Fibroblast of lung (primary cell): ENCODE data around the gene EMILIN3. TPM values are rescaled to one million over a fixed set of nuclear protein-coding genes. Genes with fewer than 3 reads are reported as not detected.

Experiments used
- DNase-seq, 2 donors: peaks; one replicate each; pipeline versions ENCODE4 v3.0.0 to v3.0.0-alpha.2; 2010; ENCODE audit warnings: low read depth in 2 of 2
- H2AFZ ChIP-seq: 2 replicates; pipeline ENCODE4 v1.5.1; 2012; ENCODE audit warnings: low read length, control low read depth, inconsistent platforms
- H3K27ac ChIP-seq: 2 replicates; pipeline ENCODE4 v1.5.1; 2011; ENCODE audit warnings: low read length, control low read depth; ENCODE audit not compliant: insufficient read depth
- H3K27me3 ChIP-seq: 2 replicates; pipeline ENCODE4 v1.5.1; 2011; ENCODE audit warnings: mild to moderate bottlenecking, low read length; ENCODE audit not compliant: control insufficient read depth, insufficient read depth
- H3K36me3 ChIP-seq: 2 replicates; pipeline ENCODE4 v1.5.1; 2011; ENCODE audit warnings: low read length; ENCODE audit not compliant: control insufficient read depth, insufficient read depth
- H3K4me1 ChIP-seq: 2 replicates; pipeline ENCODE4 v1.5.1; 2011; ENCODE audit warnings: low read length; ENCODE audit not compliant: control insufficient read depth, insufficient read depth; ENCODE audit errors: extremely low read depth
- H3K4me2 ChIP-seq: 2 replicates; pipeline ENCODE4 v1.5.1; 2011; ENCODE audit warnings: low read length, control low read depth; ENCODE audit not compliant: insufficient read depth; ENCODE audit errors: extremely low read depth
- H3K4me3 ChIP-seq, 4 experiments: fragments of 200-600 bp in 1 of 4; sonication (generic) in 1 of 4; replicated peaks in 1 of 4; 2 replicates each; pipeline ENCODE4 v1.5.1; 2011 to 2016; ENCODE audit warnings: low read length in 4 of 4, low read depth in 3 of 4, mild to moderate bottlenecking in 3 of 4, control low read depth in 2 of 4, inconsistent platforms in 1 of 4, mixed read lengths in 1 of 4; ENCODE audit not compliant: insufficient read depth in 1 of 4; ENCODE audit errors: control extremely low read depth in 1 of 4
- H3K79me2 ChIP-seq: 2 replicates; pipeline ENCODE4 v1.5.1; 2012; ENCODE audit warnings: mild to moderate bottlenecking, low read length, inconsistent platforms; ENCODE audit not compliant: control insufficient read depth, insufficient read depth
- H3K9ac ChIP-seq: 2 replicates; pipeline ENCODE4 v1.5.1; 2011; ENCODE audit warnings: mild to moderate bottlenecking, low read length, control low read depth; ENCODE audit not compliant: insufficient read depth
- H3K9me3 ChIP-seq: 2 replicates; pipeline ENCODE4 v1.5.1; 2012; ENCODE audit warnings: low read depth, low read length; ENCODE audit not compliant: control insufficient read depth, insufficient read depth
- H4K20me1 ChIP-seq: 2 replicates; pipeline ENCODE4 v1.5.1; 2011; ENCODE audit warnings: low read length; ENCODE audit not compliant: control insufficient read depth, insufficient read depth; ENCODE audit errors: extremely low read depth
- CTCF ChIP-seq, 2 donors: IDR thresholded peaks in 1 of 2; conservative IDR thresholded peaks in 1 of 2; 1 replicate in 1 of 2; 2 replicates in 1 of 2; pipeline ENCODE4 v1.5.1; 2011 to 2012; ENCODE audit warnings: low read length in 2 of 2, control low read depth in 1 of 2, inconsistent platforms in 1 of 2, low read depth in 1 of 2, mild to moderate bottlenecking in 1 of 2
- EZH2 ChIP-seq: IDR thresholded peaks from 2 replicates; pipeline ENCODE4 v1.5.1; 2012; ENCODE audit warnings: low read length, control low read depth, mild to moderate bottlenecking; ENCODE audit errors: missing control alignments
- polyA plus RNA-seq, 2 donors: library from polyadenylated mRNA; depleted of rRNA in 1 of 2; stranded (reverse) in 1 of 2; unstranded in 1 of 2; fragments of >200 nt; gene quantifications; 2 replicates each; pipeline ENCODE4 v1.2.1, GENCODE V29; 2011 to 2012; ENCODE audit warnings: missing spikeins in 1 of 2
- total RNA-seq: library from RNA; depleted of rRNA; stranded (reverse); fragments of >200 nt; gene quantifications from 2 replicates; pipeline ENCODE4 v1.2.1, GENCODE V29; 2014

Gene EMILIN3
- total and polyA plus RNA-seq, 2 donors (not counting 1 experiment from before 2014, with no cell fraction given), result 0.05 to 0.17 TPM

- Histone ChIP-seq H3K4me2 (no peak overlapping the region), H3K27ac (no peak overlapping the region), H4K20me1 (no peaks in the 10 kb centered on the region), H3K4me3 (no peak overlapping the region), H3K4me1 (no peaks in the 10 kb centered on the region), H3K9ac (no peak overlapping the region), H3K27me3 (no peaks in the 10 kb centered on the region), H3K9me3 (no peaks in the 10 kb centered on the region), H3K36me3 (no peaks in the 10 kb centered on the region), H2AFZ (no peak overlapping the region), H3K79me2 (peaks cover 8% of the 10 kb centered on the region)
- TF ChIP-seq EZH2 (no peak), CTCF (conservative IDR thresholded peaks at IDR 0.05 in 1 of 2, IDR thresholded peaks at IDR 0.05 in 1 of 2; ENCODE audit: low read depth in 1 of 2, low read length in 2 of 2) (no peak)
- no peak for DNase-seq
Measured at GRCh38 chr20:41320441-41320840, 46.2 kb downstream of the EMILIN3 start.

GRCh38 chr20:41318271-41318649 is 48.4 kb downstream of the EMILIN3 start:
- peak overlapping the region; percentile 99 for H3K4me2 ChIP-seq
- H2AFZ ChIP-seq, result no peak overlapping the region
- H4K20me1 ChIP-seq, result no peaks in the 10 kb centered on the region
- H3K27ac ChIP-seq, result peak overlapping the region; percentile 75
- no peak for TF ChIP-seq EZH2
- TF ChIP-seq CTCF (conservative IDR thresholded peaks at IDR 0.05 in 1 of 2, IDR thresholded peaks at IDR 0.05 in 1 of 2; ENCODE audit: low read depth in 1 of 2, low read length in 2 of 2), result no peak
- H3K9ac ChIP-seq, result no peak overlapping the region
- H3K4me1 ChIP-seq, result peaks cover 2% of the 10 kb centered on the region
- no peak for DNase-seq
- no peaks in the 10 kb centered on the region for H3K9me3 ChIP-seq
- no peaks in the 10 kb centered on the region for H3K36me3 ChIP-seq
- H3K27me3 ChIP-seq, result no peaks in the 10 kb centered on the region
- peaks cover 28% of the 10 kb centered on the region for H3K79me2 ChIP-seq
- H3K4me3 ChIP-seq, result peak overlapping the region; percentile 56 to 68 (median 60)

- Histone ChIP-seq H3K9ac (peak within 1 kb of the TSS; percentile 89), H2AFZ (peak within 1 kb of the TSS; percentile 81), H3K4me3 (peak within 1 kb of the TSS; percentile 67 to 89 (median 80)), H3K4me1 (peaks cover 2% of the 10 kb centered on the region), H3K4me2 (peak within 1 kb of the TSS; percentile 99), H3K79me2 (peaks cover 33% of the 10 kb centered on the region), H3K27ac (peak within 1 kb of the TSS; percentile 98), H3K9me3 (no peaks in the 10 kb centered on the region), H3K36me3 (no peaks in the 10 kb centered on the region), H4K20me1 (no peaks in the 10 kb centered on the region), H3K27me3 (no peaks in the 10 kb centered on the region)
- peak; percentile 93 to 95 for DNase-seq
- TF ChIP-seq CTCF (conservative IDR thresholded peaks at IDR 0.05 in 1 of 2, IDR thresholded peaks at IDR 0.05 in 1 of 2; ENCODE audit: low read depth in 1 of 2, low read length in 2 of 2) (no peak), EZH2 (no peak)
Measured at GRCh38 chr20:41317546-41318270, 48.9 kb downstream of the EMILIN3 start, which contains the start of gene ZHX3. ZHX3 (minus strand) TSS chr20:41317731; CDS start chr20:41204916, 112,815 bp downstream.
